ENCODE data around the gene IGF1R. TPM values are rescaled to one million over a fixed set of nuclear protein-coding genes. Genes with fewer than 3 reads are reported as not detected.

Gene IGF1R
- total RNA-seq, 1 experiment from 2014 or later = 16.3 TPM

DNA sequence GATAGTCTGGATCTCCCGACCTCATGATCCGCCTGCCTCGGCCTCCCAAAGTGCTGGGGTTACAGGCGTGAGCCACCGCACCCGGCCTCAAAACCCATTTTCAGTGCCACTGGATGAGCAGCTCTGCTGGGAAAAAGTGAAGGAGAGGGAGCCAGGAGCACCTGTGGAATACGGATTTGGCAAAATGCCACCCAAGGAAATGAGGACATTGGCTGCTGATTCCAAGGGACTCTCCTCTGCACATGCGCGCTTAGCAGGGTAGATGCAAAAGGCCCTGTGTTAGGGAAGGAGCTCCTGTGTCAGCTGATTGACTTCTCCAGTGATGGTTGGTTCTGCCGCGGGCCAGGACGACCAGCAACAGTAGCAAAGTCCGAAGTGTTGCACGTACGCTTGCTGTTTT is 43.4 kb upstream of the IGF1R start:
- Histone ChIP-seq H3K79me2 (ENCODE audit: insufficient read depth, low read length) (no peaks in the 10 kb centered on the region), H3K4me2 (ENCODE audit: low read length) (no peak overlapping the region), H3K9me3 (ENCODE audit: control insufficient read depth in 1 of 2, insufficient read depth in 1 of 2, low read depth in 1 of 2, low read length in 2 of 2) (no peaks in the 10 kb centered on the region), H3K36me3 (ENCODE audit: control insufficient read depth in 1 of 2, insufficient read depth in 2 of 2, low read length in 2 of 2) (no peaks in the 10 kb centered on the region), H3K9me2 (ENCODE audit: insufficient read depth) (no peaks in the 10 kb centered on the region), H3K4me1 (ENCODE audit: control insufficient read depth in 1 of 2, insufficient read depth in 2 of 2, low read length in 2 of 2) (peaks cover 9 to 13% of the 10 kb centered on the region in 2 experiments), H3K27ac (ENCODE audit: low read depth, low read length) (no peak overlapping the region), H3K9ac (ENCODE audit: low read length) (no peak overlapping the region), H3K27me3 (ENCODE audit: insufficient read depth, low read length) (peaks cover 6% of the 10 kb centered on the region), H3K4me3 (replicated peaks in 1 of 2; ENCODE audit: low read depth in 1 of 2, low read length in 2 of 2) (no peak overlapping the region), H2AFZ (ENCODE audit: low read depth, low read length, poor library complexity, severe bottlenecking) (no peak overlapping the region), H4K20me1 (ENCODE audit: insufficient read depth) (no peaks in the 10 kb centered on the region)
- ATAC-seq (no peak), DNase-seq (ENCODE audit: low read depth, low spot score) (no peak)
- RAD21 ChIA-PET (ENCODE audit: low non-redundant PET in 1 of 2, low total read pairs in 2 of 2, uncharacterized antibody in 2 of 2, unreplicated experiment in 2 of 2) = no interaction called here
- CTCF ChIA-PET = no interaction called here
- POLR2A ChIA-PET = no interaction called here
- no TSS peak for BruUV-seq (replicated peaks)
- intact Hi-C loops (cut with micrococcal nuclease) = no loop called here
- TF ChIP-seq TCF7L2 (IDR thresholded peaks at IDR 0.05; ENCODE audit: borderline replicate concordance, extremely low read depth, insufficient read depth, insufficient read length) (no peak), JUND (IDR thresholded peaks at IDR 0.05) (no peak)
- TF ChIP-seq, protein P1, sequence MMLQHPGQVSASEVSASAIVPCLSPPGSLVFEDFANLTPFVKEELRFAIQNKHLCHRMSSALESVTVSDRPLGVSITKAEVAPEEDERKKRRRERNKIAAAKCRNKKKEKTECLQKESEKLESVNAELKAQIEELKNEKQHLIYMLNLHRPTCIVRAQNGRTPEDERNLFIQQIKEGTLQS (IDR thresholded peaks at IDR 0.05) = no peak

DNA sequence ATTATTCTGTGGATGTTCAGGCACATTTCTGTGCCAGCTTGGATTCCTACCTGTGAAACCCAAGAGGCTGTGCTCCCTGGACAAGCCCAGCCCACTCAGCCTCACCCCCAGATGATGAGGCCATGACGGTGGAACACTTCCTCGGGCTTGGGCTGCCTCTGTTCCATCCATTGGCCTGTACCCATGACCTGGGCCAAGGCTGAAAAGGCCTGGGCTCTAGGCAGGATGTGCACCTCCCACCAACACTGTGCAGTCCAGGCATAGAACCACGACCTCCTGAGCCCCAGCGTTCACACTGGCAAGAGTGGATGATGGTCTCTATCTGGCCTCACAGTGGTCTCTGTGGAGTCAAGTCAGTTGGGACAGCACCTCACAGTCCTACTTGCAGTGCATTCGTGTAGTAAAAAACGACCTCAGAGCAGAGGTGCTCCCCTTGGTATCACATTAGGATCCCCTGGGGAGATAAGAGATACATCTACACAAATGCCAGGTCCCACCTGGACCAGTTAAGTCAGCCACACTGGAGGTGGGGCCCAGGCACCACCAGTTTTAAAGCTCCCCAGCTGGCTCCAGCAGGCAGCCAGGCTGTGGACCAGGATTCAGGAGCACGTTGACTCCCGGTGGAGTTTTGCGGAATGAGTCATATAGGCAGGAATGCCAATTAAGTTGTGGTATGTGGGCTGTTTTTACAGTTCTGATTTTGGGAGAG is 39.0 kb upstream of the IGF1R start:
- H3K36me3 ChIP-seq (ENCODE audit: control insufficient read depth in 1 of 2, insufficient read depth in 2 of 2, low read length in 2 of 2) = no peaks in the 10 kb centered on the region
- H3K9ac ChIP-seq (ENCODE audit: low read length) = no peak overlapping the region
- peak overlapping the region; percentile 48 for H2AFZ ChIP-seq (ENCODE audit: low read depth, low read length, poor library complexity, severe bottlenecking)
- no peaks in the 10 kb centered on the region for H3K79me2 ChIP-seq (ENCODE audit: insufficient read depth, low read length)
- ChIA-PET RAD21 (ENCODE audit: low non-redundant PET in 1 of 2, low total read pairs in 2 of 2, uncharacterized antibody in 2 of 2, unreplicated experiment in 2 of 2) (no interaction called here), CTCF (no interaction called here), POLR2A (no interaction called here)
- H3K9me3 ChIP-seq (ENCODE audit: control insufficient read depth in 1 of 2, insufficient read depth in 1 of 2, low read depth in 1 of 2, low read length in 2 of 2) = no peaks in the 10 kb centered on the region
- no TSS peak for BruUV-seq (replicated peaks)
- H3K27me3 ChIP-seq (ENCODE audit: insufficient read depth, low read length) = peaks cover 1% of the 10 kb centered on the region; the same call in 1 of the 2 replicates
- no peaks in the 10 kb centered on the region for H3K9me2 ChIP-seq (ENCODE audit: insufficient read depth)
- ATAC-seq (peak; percentile 91), DNase-seq (ENCODE audit: low read depth, low spot score) (peak; percentile 18)
- H3K27ac ChIP-seq (ENCODE audit: low read depth, low read length) = no peak overlapping the region
- peak overlapping the region; percentile 47 for H3K4me2 ChIP-seq (ENCODE audit: low read length)
- TF ChIP-seq POLR2A (IDR thresholded peaks at IDR 0.05; ENCODE audit: borderline replicate concordance, extremely low read depth, insufficient read depth, insufficient read length) = no peak
- TF ChIP-seq CEBPB (IDR thresholded peaks at IDR 0.05; ENCODE audit: low read depth) = no peak
- peak; percentile 48 for TF ChIP-seq JUND (IDR thresholded peaks at IDR 0.05)
- TF ChIP-seq, protein P2, sequence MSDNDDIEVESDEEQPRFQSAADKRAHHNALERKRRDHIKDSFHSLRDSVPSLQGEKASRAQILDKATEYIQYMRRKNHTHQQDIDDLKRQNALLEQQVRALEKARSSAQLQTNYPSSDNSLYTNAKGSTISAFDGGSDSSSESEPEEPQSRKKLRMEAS (IDR thresholded peaks at IDR 0.05) = peak; percentile 49
- TF ChIP-seq FOSL1 (IDR thresholded peaks at IDR 0.05; ENCODE audit: low read depth) = peak; percentile 58; the same call in 1 of the 2 replicates
- no peak for TF ChIP-seq POLR2AphosphoS5 (IDR thresholded peaks at IDR 0.05; ENCODE audit: low read depth, low read length)
- H3K4me1 ChIP-seq (ENCODE audit: control insufficient read depth in 1 of 2, insufficient read depth in 2 of 2, low read length in 2 of 2) = peaks cover 9 to 14% of the 10 kb centered on the region in 2 experiments
- no peaks in the 10 kb centered on the region for H4K20me1 ChIP-seq (ENCODE audit: insufficient read depth)
- intact Hi-C loops (cut with micrococcal nuclease) = no loop called here
- H3K4me3 ChIP-seq (replicated peaks in 1 of 2; ENCODE audit: low read depth in 1 of 2, low read length in 2 of 2) = no peak overlapping the region
